Measurements from ENCODE around the gene MAP2K2. TPM values are rescaled to one million over a fixed set of nuclear protein-coding genes. Genes with fewer than 3 reads are reported as not detected.

MAP2K2 gene
- total RNA-seq, 1 experiment from 2014 or later: 84.3 TPM

DNA sequence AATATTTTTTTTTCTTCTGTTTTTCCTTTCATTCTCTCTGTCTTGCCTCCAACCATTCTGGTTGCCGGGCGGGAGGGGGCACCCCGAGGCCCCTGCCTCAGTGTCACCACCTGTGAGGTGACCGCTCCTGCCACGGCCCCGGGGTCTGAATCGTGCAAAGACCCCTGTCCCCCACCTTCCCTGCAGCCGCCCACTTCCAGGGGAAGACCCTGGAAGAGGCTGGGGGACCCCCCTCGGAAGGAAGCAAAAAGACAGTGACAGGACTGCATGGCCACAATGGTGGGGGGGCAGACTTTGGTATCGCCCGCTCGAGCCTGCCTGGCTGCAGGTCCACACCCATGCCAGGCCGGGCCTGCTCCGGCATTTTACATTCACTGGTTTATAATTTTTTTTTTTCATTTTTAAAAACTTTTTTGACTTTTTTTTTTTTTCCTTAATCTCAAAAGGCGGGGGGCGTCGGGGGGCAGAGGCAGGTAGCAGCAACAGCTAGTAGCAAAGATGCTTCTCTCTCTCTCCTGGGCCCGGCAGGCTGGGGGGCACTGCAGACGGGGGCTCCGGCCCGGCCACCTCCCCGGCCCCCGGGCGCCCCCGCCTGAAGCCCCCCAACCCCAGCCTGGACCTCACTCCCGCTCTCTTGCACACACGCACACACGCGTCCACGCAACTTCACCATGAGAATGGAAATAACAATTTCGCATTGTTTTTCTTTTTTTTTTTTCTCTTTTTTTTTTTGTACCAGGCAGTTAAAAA lies 79.8 kb downstream of the MAP2K2 start:
- DNase-seq (ENCODE audit: low spot score): no peak

- no peak for DNase-seq (ENCODE audit: low spot score)
Measured at GRCh38 chr19:4043401-4043800, 80.5 kb downstream of the MAP2K2 start.

- no peak for DNase-seq (ENCODE audit: low spot score)
Measured at GRCh38 chr19:4042731-4043082, 81.2 kb downstream of the MAP2K2 start.

DNA sequence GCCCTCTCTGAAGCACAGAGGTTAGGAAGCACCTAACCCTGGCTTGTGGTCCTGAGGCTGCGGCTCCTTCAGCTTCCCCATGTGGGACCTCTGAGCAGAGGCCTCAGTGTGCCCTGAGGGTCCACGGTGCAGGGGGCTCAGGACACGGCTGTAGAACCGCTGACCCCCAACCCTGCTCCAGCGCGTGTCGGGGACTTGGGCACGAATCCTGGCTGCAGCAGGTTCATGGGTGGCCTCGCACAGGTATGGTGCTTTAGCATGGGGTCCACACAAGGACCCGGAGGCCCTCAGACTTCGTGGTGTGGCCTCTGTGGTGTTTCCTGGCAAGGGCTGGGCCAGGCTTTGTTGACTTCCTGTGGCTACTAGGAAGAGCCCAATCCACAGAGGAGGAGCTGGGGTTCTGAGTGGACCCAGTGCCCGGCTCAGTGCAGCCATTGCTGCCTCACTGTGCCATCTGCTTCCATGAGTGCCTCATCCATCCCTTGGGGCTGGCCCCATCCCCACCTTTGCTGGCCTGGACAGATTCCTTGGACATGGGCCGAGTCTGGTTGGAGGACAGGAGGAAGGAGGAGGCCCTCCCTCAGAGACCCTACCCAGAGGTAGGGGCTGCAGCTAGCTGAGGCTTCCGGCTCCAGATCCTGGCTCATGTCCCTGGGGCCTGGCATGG lies 81.7 kb downstream of the MAP2K2 start:
- no peak for DNase-seq (ENCODE audit: low spot score)

Other genes with a start within 250 kb of the MAP2K2 start
- not detected in 2 replicates for gene ATCAY, start 243.4 kb downstream of the MAP2K2 start, total RNA-seq (2014; rRNA removed; shearing (Covaris generic))
- gene NMRK2, start 191.1 kb downstream of the MAP2K2 start, total RNA-seq (2014; rRNA removed; shearing (Covaris generic)): not detected in 2 replicates
- gene DAPK3, start 153.0 kb downstream of the MAP2K2 start, total RNA-seq (2014; rRNA removed; shearing (Covaris generic)): 54.5 and 70.3 TPM in 2 replicates
- 588 and 692 TPM in 2 replicates for gene EEF2, start 138.7 kb downstream of the MAP2K2 start, total RNA-seq (2014; rRNA removed; shearing (Covaris generic))
- gene PIAS4, start 116.4 kb downstream of the MAP2K2 start, total RNA-seq (2014; rRNA removed; shearing (Covaris generic)): 5.7 and 9.9 TPM in 2 replicates
- 2.5 and 5.0 TPM in 2 replicates for gene ZBTB7A, start 57.2 kb downstream of the MAP2K2 start, total RNA-seq (2014; rRNA removed; shearing (Covaris generic))
- gene CREB3L3, start 29.5 kb upstream of the MAP2K2 start, total RNA-seq (2014; rRNA removed; shearing (Covaris generic)): not detected in 2 replicates
- gene SIRT6, start 58.4 kb upstream of the MAP2K2 start, total RNA-seq (2014; rRNA removed; shearing (Covaris generic)): 7.6 and 14.3 TPM in 2 replicates
- 0.12 TPM in 1 of 2 replicates, not detected in the other for gene ANKRD24, start 58.6 kb upstream of the MAP2K2 start, total RNA-seq (2014; rRNA removed; shearing (Covaris generic))
- gene EBI3, start 105.4 kb upstream of the MAP2K2 start, total RNA-seq (2014; rRNA removed; shearing (Covaris generic)): 0.33 and 1.2 TPM in 2 replicates
- gene YJU2, start 123.0 kb upstream of the MAP2K2 start, total RNA-seq (2014; rRNA removed; shearing (Covaris generic)): 20.9 and 28.9 TPM in 2 replicates
- gene SHD, start 155.1 kb upstream of the MAP2K2 start, total RNA-seq (2014; rRNA removed; shearing (Covaris generic)): not detected in 2 replicates
- not detected in 2 replicates for gene TMIGD2, start 178.3 kb upstream of the MAP2K2 start, total RNA-seq (2014; rRNA removed; shearing (Covaris generic))
- 19.0 and 26.7 TPM in 2 replicates for gene FSD1, start 180.5 kb upstream of the MAP2K2 start, total RNA-seq (2014; rRNA removed; shearing (Covaris generic))
- 0.19 and 0.78 TPM in 2 replicates for gene STAP2, start 214.7 kb upstream of the MAP2K2 start, total RNA-seq (2014; rRNA removed; shearing (Covaris generic))
- gene MPND, start 219.4 kb upstream of the MAP2K2 start, total RNA-seq (2014; rRNA removed; shearing (Covaris generic)): 1.7 and 2.9 TPM in 2 replicates